8988T (cell line): ENCODE results near the gene PNPLA3.

Experiments
- DNase-seq: peaks from one replicate; pipeline ENCODE4 v3.0.0; 2011

PNPLA3 gene

GRCh38 chr22:43925433-43926348 is 2.1 kb downstream of the PNPLA3 start:
- DNase-seq = no peak

- DNase-seq = no peak
These were observed 2.7 kb downstream of the PNPLA3 start for GRCh38 chr22:43926349-43926710.

- DNase-seq = no peak
These were observed 4.9 kb downstream of the PNPLA3 start for GRCh38 chr22:43928468-43928867.

DNA sequence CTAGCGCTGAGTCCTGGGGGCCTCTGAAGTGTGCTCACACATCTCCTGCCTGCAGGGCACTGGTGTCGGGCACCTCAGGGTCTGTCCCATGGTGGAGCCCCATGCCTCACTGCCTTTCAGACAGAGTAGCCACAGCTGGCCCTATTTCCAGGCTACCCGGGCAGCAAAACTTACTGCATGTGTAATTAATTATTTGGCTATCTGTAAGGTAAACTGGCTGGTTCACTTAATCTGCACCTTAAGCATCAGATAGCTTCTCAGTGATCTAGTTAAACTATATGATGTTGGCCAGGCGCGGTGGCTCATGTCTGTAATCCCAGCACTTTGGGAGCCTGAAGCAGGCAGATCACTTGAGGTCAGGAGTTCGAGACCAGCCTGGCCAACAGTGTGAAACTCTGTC is 5.3 kb downstream of the PNPLA3 start:
- DNase-seq = no peak

DNA sequence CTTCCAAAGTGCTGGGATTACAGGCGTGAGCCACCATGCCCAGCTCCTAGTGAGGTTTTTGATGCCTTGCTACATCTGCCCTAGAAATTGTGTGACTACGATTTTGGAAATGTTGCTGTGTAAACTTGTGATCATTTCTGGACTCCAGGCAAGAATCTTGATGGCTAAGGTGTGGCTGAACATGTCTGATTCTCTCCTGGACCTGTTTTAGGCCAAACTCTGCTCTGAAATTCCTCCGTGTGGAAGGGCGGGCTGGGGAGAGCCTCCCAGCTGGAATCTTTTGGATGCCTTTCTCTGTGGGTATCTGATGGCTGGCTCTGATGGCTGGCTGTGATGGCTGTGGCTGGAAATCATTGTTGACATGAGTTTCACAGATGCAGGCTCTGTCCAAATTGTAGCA is 8.2 kb downstream of the PNPLA3 start:
- no peak for DNase-seq

DNA sequence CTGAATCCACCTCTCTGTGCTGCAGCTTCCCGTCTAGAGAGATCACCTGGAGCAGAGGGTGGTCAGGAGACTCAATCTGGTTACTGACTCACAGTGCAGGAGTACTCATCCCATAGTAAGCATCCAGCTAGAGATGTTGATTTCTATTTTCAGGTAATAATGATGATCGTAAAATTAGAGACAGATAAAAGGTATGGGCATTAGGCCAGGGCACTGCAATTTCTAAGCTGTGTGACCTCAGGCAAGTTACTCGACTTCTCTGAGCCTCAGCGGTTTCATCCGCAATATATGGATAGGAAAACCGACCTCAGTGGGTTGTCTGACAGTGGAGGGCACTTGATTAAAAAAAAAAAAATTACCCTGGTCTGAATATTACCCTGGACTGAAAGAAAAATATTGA is 17.8 kb downstream of the PNPLA3 start:
- no peak for DNase-seq

DNA sequence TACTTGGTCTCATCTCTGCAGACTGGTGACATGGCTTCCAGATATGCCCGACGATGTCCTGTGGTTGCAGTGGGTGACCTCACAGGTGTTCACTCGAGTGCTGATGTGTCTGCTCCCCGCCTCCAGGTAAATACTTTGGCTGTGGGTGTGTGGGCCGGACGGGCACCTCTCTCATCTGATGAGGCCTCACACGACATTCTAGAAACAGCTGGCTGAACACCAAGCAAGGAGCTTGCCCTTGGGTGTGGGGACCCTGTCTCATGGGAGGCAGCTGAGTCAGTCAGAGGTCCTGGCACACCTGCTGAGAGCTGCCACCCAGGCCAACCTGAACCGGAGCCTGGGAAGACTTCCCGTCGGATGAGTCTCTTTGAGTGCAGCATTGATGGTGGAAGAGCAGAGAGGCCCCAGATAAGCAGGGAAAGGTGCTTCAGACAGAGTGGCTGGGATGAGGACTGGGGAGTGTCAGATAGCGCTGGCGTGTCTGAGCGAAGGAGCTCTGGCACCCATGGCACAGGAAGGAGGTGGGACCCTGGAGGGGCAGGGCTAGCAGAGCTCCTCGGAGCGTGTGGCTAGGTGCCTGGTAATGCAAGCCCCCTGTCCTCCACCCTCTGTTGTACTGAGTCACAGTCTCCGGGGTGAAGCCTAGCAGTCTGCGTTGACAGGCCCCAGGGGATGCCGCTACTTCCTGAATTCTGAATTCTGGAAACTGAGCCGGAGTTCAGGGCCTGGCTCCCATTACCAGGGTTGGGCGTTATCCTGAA is 21.2 kb downstream of the PNPLA3 start:
- no peak for DNase-seq

DNA sequence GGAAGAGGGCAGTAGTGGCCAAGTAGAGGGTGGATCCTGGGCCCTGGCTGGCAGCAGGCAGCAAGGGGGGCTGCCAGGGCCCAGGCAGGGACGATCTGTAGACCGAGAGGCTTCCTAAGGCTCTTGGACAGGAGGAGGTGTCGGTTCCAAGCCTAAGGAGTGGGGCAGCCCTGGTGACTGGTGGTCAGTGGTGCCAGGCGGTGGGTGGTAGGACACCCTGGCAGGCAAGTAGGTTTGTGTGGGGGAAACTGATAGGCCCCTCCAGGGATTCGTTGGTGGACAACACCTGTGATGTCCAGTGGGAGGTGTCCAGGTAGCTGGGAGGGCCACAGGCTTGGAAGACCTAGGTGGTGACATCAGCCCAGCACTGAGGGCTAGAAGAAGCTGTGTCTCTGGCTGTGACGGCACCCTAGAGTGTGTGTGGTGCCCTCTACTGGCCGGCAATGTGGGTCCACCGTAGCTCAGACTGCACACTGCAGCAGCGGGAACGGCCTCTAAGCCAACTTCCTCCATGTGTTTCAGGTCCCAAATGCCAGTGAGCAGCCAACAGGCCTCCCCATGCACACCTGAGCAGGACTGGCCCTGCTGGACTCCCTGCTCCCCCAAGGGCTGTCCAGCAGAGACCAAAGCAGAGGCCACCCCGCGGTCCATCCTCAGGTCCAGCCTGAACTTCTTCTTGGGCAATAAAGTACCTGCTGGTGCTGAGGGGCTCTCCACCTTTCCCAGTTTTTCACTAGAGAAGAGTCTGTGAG is 22.2 kb downstream of the PNPLA3 start:
- no peak for DNase-seq

GRCh38 chr22:43946384-43946667 is 22.7 kb downstream of the PNPLA3 start:
- no peak for DNase-seq

DNA sequence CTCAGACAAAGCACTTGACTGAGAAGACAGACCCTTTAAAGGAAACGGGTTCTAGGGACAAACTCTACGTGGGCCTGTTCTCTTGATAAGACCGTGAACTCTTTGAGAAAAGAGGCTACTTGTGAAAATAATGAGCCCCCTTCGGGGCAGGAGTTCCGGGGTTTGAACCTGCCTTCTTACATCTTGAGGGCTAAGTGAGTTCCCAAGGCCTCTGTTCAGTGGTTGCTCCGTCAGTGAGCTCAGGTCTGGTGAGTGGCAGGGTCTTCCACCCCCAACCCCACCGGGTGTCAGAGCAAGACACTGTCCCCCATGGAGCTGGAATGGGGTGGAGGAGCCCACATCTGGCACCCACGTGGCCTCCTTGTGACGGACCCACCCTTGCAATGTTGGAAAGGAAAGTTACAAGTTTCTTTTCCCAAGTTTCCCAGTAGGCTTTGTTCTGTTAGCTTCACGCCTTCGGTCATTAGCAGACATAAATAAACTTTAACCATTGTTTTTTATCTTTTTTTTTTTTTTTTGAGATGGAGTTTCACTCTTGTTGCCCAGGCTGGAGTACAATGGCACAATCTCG is 25.3 kb downstream of the PNPLA3 start:
- no peak for DNase-seq

DNA sequence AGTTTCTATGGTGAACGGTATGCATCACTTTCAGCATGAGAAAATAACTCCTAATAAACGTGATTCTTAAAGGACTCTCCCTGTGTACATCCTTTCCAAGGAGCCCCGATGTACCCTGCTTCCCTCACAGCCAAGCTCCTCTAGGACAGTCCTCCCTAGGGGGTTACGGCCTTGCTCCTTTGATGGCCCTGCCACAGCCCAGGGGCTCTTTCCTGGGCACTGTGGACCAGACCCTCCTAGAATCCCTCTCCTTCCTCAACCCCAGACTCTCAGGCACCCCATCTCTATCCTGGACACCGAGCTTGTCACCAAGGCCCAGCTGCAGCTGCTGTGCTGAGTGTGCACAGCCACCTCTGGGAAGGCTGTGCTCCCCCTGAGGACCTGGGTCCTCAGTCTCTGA is 27.8 kb downstream of the PNPLA3 start:
- no peak for DNase-seq

DNA sequence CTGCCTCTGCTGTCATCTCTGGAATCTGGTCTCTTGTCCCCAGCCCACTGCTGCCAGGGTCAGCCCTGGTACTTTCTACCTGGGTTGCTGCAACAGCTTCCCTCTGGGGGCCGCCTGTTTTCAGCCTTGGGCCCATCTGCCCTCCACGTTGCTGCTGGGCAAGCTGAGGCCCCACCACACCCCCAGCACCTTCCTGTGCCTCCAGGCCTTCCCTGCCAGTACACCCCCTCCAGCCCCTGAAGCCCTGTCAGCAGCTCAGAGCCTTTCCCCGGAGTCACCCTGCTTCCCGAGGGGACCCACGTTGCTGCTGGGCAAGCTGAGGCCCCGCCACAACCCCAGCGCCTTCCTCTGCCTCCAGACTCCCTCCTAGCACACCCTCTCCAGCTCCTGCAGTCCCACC is 28.4 kb downstream of the PNPLA3 start:
- DNase-seq = no peak

- no peak for DNase-seq
These were observed 30.6 kb downstream of the PNPLA3 start for GRCh38 chr22:43953988-43954785.

GRCh38 chr22:43955040-43955882 is 31.7 kb downstream of the PNPLA3 start, which contains the start of gene SAMM50:
SAMM50 (plus strand) TSS chr22:43955442; CDS start chr22:43955578, 136 bp downstream.
- DNase-seq = peak; percentile 69

DNA sequence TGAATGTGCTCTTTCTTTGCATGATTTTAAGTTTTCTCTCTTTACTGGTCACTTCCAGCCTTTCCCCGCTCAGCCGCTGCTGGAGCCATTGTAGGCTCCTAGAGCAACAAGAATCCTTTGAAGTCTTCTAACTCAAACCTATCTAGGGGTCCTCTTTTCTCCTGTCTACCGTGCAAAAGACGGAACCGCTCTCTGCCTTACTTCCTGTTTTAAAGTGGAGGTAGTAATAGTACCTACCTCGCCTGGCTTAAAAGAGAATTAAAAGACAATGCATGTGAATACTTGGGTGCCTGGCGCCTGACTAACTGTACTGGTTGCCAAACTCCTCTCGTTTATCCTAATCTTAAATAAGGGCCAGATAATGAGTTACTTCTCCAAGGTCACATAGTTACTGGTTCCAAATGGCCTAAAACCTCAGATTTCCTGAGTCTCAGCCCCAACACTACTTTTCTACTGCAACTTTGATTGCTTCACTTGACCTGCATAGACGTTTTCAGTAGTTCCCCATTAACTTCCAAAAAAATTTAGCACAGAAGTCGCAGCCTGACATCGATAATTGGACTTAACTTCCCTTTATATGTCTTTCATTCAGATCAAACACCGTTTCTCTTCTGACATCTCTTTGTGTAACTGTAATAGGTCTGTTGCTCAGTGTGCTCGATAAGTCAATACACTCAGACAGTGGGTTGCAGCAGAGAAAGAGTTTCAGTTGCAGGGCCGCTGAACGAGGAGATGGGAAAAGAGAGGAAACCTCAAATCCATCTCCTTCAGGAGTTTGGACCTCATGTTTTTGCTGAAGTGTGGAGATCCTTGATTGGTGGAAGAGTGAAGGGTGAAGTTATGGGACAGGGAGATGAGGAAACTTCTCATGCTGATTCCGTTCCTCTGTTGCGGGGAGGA is 32.5 kb downstream of the PNPLA3 start:
- DNase-seq = no peak

DNA sequence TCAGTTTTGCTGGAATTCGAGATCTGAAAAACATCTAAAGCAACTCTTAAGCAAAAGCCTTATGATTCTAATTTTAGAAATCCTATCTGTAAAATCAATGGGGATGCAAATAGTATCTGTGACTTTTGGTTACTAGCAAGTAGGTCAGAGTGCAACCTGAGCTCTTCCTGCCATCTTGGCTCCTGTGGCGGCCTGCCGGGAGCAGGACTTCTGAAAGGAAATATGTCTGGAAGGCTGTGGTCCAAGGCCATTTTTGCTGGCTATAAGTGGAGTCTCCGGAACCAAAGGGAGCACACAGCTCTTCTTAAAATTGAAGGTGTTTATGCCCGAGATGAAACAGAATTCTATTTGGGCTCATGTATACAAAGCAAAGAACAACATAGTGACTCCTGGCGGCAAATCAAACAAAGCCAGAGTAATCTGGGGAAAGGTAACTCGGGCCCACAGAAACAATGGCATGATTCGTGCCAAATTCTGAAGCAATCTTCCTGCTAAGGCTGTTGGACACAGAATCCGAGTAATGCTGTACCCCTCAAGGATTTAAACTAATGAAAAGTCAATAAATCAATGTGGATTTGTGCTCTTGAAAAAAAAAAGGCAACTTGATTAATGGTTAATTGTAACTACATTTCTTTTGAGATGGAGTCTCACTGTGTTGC is 33.3 kb downstream of the PNPLA3 start:
- no peak for DNase-seq

GRCh38 chr22:43957871-43958270 is 34.3 kb downstream of the PNPLA3 start:
- no peak for DNase-seq

DNA sequence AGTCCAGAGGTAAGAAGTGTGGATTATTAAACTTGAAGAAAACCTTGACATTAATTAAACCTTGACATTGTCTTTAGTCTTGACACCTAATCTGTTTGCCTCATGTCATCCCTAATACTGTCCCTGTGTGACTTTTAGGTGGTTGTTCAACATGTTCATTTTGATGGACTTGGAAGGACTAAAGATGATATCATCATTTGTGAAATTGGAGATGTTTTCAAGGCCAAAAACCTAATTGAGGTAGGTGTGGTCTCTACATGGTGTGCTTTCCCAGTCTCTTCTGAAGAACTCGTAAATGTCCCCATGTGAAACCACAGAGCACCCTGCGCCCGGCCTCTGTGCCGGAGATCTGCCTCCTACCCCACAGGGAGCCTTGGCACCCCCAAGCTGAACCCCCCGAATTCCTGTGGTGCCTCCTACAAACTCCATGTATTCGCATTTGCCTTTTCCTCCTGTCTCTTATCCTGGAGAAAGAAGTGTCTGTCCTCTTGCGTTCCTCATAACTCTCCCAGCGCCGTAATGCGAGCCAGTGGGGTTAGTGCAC is 40.8 kb downstream of the PNPLA3 start:
- DNase-seq = no peak

DNA sequence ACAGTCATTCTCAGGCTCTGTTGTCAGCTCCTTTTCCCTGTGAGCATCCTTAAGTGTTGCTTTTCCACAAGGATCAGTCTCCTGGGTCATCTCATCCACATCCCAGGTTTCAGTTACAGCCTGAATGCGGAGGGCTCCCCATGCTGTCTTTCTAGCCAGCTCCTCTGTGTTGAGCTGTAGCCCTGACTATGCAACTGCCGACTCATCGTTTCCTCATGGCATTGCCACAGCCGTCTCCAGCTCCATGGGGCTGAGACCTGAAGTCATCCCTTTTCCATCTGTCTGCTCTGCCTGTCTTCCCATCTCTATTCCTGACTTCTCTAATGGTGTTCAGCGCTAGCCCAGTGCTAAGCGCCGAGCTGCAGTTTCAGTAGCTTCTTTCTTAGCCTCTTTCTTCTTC is 43.5 kb downstream of the PNPLA3 start:
- DNase-seq = no peak

GRCh38 chr22:43968614-43969013 is 45.0 kb downstream of the PNPLA3 start:
- no peak for DNase-seq
